Mesodermal cell (in vitro differentiated cells): Measurements from ENCODE around the gene FAN1.
A peak's percentile ranks its signal among the peaks of the same experiment; 100 is the strongest.

Experiments
- H3K27ac ChIP-seq: 2 replicates; pipeline ENCODE4 v1.7.0; 2013; ENCODE audit warnings: mild to moderate bottlenecking, low read depth, low read length, moderate library complexity; ENCODE audit not compliant: severe bottlenecking
- H3K36me3 ChIP-seq: 2 replicates; pipeline ENCODE4 v1.7.1; 2013; ENCODE audit warnings: mild to moderate bottlenecking, low read length, moderate library complexity; ENCODE audit not compliant: control insufficient read depth, insufficient read depth
- H3K4me1 ChIP-seq: one replicate; pipeline ENCODE4 v1.7.1; 2013; ENCODE audit warnings: mild to moderate bottlenecking, low read length; ENCODE audit not compliant: insufficient read depth, control insufficient read depth, poor library complexity, severe bottlenecking
- H3K4me3 ChIP-seq: 2 replicates; pipeline ENCODE4 v1.7.0; 2013; ENCODE audit warnings: low read length, control low read depth, mild to moderate bottlenecking; ENCODE audit not compliant: insufficient read depth, poor library complexity, severe bottlenecking; ENCODE audit errors: extremely low read depth
- H3K9me3 ChIP-seq: 2 replicates; pipeline ENCODE4 v1.7.1; 2013; ENCODE audit warnings: mild to moderate bottlenecking, low read length, moderate library complexity; ENCODE audit not compliant: control insufficient read depth
- WGBS, 2 experiments: methylation state at CpG; one replicate each; pipeline ENCODE4 v1.1.5; 2013; ENCODE audit warnings: missing lambda C conversion rate in 2 of 2; ENCODE audit not compliant: insufficient coverage in 2 of 2; 5-methylcytosine and 5-hydroxymethylcytosine counted together

FAN1 gene

DNA sequence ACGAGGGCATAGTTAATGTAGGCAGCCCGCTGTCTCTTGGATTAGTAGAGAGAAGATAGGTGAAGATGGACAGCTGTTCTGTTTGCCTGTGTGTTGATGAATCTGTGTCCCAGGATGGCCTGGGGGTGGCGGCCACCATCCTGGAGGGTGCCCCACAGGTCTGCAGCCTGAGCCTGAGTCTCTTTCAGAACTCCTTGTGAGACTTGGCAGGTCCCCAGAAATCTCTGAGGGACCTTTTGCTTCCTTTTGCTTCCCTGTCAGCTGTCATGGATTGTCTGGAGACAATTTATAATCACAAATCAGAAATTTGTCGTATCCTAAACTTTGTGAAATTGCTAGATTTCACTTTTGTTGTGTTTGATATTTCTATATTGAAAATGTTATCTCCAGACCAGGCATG is 17.4 kb downstream of the FAN1 start:
- 72 to 84% methylated on average over 2 to 3 of the region's 4 CpGs for WGBS, 2 experiments
- no peak overlapping the region for H3K27ac ChIP-seq

DNA sequence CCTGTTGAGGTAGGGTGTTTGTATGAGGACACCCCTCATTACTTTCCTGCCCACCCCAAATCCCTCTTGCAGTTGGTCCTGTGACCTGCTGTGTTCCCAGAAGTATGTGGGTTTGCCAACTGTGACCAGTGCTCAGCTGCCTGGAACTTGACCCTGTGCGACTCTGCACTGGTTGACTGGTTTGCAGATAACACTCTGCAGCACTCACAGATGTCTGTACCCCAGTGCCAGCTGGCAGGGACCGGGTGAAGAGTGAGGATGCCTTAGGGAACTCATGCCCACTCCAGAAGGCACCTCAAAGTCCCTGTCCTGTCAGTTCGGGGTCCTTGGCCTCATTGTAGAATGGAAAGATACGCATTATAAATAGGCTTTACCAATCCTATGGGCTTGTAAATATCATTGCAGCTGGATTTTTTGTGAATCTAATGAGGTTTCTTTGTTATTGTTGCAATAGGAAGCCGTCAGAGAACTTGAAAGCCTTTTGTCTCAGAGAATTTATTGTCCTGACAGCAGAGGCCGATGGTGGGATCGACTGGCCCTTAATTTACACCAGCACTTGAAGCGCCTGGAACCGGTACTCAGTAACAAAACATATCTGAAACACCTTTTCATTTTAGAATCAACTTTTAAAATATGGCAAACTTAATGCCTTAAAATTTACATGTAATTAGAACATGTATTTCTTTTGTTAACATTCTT is 18.2 kb downstream of the FAN1 start:
- 59 to 65% methylated on average over 2 to 3 of the region's 9 CpGs for WGBS, 2 experiments

More for the DNA sequence above, 17.4 kb downstream of the FAN1 start:
- H3K4me1 ChIP-seq: peaks cover 40% of the 10 kb centered on the region
- H3K36me3 ChIP-seq: peaks cover 46% of the 10 kb centered on the region
- H3K4me3 ChIP-seq: no peak overlapping the region
- H3K9me3 ChIP-seq: no peaks in the 10 kb centered on the region

DNA sequence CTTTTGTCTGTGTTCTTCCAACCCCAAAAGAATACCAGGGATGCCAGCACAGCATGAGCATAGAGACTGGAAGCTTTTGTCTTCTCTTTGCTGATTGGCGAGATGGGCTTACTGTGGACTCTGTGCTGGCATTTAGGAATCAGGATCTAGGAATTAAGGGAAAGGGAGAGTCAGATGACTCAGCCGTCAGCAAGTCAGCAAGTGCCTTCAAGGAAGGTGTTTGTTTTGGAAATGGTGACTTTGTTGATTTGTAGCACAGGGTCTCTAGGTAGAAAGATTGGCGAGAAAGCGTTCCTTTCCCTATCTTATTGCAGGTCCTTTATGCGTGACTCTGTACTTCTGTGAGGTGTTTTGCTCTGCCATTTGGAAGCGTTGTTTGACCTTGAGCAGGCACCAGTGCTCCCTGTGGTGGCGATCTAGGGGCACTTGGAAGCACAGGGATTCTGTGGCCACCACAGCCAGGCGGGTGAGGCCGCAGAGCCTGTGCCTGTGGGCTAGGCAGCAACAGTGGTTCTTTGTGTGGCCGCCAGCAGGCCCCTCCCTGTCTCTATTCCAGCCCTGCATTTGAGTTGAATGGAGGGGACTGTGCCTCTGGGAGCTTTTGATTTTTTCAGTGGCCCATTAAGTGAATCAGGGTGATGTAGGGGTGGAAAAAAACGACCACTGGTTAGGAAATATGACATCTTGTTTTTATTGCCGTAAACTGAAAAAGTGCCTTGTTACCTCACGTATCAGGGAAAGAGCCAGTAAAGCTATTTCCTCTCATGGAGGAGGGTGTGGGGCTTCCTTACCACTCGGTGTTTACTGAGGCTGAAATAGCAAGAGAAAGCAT is 19.0 kb downstream of the FAN1 start:
- peaks cover 62% of the 10 kb centered on the region for H3K36me3 ChIP-seq
- peaks cover 40% of the 10 kb centered on the region for H3K4me1 ChIP-seq
- WGBS, 2 experiments: 40 to 51% methylated on average over 11 of the region's 14 CpGs
- H3K4me3 ChIP-seq: no peak overlapping the region
- H3K27ac ChIP-seq: peak overlapping the region; percentile 95
- no peaks in the 10 kb centered on the region for H3K9me3 ChIP-seq

More for the DNA sequence above, 18.2 kb downstream of the FAN1 start:
- peak overlapping the region; percentile 95 for H3K27ac ChIP-seq
- H3K4me3 ChIP-seq: no peak overlapping the region
- no peaks in the 10 kb centered on the region for H3K9me3 ChIP-seq
- H3K4me1 ChIP-seq: peaks cover 40% of the 10 kb centered on the region
- peaks cover 54% of the 10 kb centered on the region for H3K36me3 ChIP-seq

DNA sequence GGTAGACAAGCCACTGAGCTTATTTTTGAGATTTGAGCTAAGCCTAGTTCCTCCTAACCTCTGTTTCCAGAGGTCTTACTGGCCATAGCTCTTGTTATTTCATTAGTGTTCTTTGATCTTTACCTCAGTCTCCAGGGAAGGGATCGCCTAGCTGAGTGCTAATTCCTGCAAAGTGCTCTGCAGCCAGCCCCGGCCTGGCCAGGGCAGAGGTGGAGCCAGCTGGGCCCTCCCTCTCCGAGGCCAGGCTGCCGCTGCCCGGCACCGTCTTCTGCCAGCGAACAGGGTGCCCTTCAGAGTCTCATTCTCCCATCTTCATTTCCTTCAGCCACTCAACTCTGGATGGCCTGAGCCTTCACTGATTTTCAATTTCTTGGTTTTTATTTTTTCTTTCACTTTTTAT is 19.7 kb downstream of the FAN1 start:
- WGBS, 2 experiments: 57 to 70% methylated on average over 3 to 7 of the region's 7 CpGs
- Histone ChIP-seq H3K36me3 (peaks cover 59% of the 10 kb centered on the region), H3K9me3 (no peaks in the 10 kb centered on the region), H3K27ac (peak overlapping the region; percentile 95), H3K4me1 (peaks cover 40% of the 10 kb centered on the region), H3K4me3 (no peak overlapping the region)

DNA sequence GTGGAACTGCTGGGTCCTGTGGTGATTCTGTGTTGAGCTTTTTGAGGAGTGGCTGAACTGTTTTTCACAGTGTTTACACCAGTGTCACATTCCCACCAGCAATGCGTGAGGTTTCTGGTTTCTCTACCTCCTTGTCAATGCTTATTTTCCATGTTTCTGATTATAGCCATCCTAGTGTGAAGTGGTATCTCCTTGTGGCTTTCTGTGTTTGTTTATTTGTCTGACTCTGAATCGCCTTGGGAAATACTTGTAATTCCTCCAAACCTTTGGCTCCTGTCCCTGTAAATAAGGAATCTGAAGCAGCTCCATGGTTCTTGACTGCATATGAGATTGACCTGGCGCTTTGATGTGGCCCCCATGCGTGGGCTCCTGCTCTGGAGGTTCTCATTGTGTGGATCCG is 20.6 kb downstream of the FAN1 start:
- Histone ChIP-seq H3K4me3 (no peak overlapping the region), H3K36me3 (peaks cover 63% of the 10 kb centered on the region), H3K9me3 (no peaks in the 10 kb centered on the region), H3K27ac (peak overlapping the region; percentile 11), H3K4me1 (peaks cover 40% of the 10 kb centered on the region)
- 92 to 100% methylated on average over 3 to 4 of the region's 5 CpGs for WGBS, 2 experiments

DNA sequence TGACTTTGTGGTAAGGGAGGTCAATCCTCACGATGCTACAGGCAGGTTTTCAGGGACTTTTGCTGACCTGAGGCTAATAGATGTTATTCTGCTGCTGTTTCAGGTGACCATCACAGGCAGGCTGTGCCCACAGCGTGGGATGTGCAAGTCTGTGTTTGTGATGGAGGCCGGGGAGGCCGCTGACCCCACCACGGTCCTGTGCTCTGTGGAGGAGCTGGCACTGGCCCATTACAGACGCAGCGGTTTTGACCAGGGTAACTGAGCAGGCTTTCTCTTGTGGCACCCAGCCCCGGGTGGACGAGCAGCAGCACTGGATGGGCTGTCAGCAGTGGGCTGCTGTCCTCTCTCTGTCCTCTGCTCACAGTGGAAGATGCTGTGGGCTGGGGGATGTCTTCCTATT is 22.0 kb downstream of the FAN1 start:
- no peaks in the 10 kb centered on the region for H3K9me3 ChIP-seq
- H3K4me3 ChIP-seq: no peak overlapping the region
- H3K36me3 ChIP-seq: peaks cover 61% of the 10 kb centered on the region
- 90 to 91% methylated on average over 5 to 9 of the region's 9 CpGs for WGBS, 2 experiments
- no peak overlapping the region for H3K27ac ChIP-seq
- H3K4me1 ChIP-seq: peaks cover 40% of the 10 kb centered on the region

DNA sequence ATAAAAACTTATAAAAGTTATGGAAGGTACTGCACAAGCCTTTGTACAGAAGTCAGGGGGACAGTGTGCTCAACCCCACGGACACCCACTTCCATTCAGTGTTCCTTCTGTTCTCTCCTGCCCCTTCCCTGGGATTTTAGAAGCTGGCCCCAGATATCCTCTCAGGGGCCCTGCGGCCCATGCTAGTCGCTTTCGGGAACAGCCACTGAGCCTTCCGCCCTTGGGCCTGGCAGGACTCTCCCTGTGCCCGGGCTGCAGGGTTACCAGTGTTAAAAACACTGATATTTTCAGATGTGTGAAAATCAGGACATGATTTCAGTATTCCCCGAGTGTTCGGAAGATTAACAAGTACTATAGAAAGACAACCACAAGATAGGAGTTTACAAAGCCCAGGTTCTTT is 22.4 kb downstream of the FAN1 start:
- 97 to 100% methylated on average over 4 to 7 of the region's 8 CpGs for WGBS, 2 experiments

DNA sequence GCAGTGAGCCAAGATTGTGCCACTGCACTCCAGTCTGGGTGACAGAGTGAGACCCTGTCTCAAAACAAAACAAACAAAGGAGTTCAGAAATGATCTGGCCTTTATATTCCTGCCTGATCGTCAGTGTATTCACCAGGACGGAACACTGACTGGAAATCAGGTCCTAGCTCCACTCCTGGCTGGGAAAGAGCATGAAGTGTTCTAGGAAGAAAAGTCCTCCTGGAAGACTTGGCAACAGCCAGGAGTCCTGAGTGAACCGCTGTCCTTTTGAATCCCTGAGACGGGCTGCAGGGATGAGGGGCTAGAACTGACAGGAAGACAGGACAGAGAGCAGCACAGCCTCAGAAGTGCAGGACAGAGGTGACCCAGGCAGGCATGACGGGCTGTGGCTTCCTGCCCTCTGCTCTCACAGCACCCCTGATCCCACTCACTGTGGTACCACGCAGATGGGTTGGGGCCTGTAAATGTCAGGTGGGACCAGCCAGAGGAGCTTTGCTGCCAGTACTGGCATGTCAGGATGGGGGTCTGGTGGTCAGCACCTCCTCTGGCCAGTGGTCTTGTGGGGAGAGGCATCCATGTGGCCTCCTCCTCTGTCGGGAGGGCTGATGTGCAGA is 23.5 kb downstream of the FAN1 start:
- Histone ChIP-seq H3K4me1 (peaks cover 29% of the 10 kb centered on the region), H3K36me3 (peaks cover 65% of the 10 kb centered on the region), H3K9me3 (no peaks in the 10 kb centered on the region), H3K27ac (no peak overlapping the region), H3K4me3 (no peak overlapping the region)
- 92 to 98% methylated on average over 5 to 6 of the region's 7 CpGs for WGBS, 2 experiments

More for the DNA sequence above, 22.4 kb downstream of the FAN1 start:
- Histone ChIP-seq H3K27ac (no peak overlapping the region), H3K36me3 (peaks cover 62% of the 10 kb centered on the region), H3K9me3 (no peaks in the 10 kb centered on the region), H3K4me3 (no peak overlapping the region), H3K4me1 (peaks cover 40% of the 10 kb centered on the region)

DNA sequence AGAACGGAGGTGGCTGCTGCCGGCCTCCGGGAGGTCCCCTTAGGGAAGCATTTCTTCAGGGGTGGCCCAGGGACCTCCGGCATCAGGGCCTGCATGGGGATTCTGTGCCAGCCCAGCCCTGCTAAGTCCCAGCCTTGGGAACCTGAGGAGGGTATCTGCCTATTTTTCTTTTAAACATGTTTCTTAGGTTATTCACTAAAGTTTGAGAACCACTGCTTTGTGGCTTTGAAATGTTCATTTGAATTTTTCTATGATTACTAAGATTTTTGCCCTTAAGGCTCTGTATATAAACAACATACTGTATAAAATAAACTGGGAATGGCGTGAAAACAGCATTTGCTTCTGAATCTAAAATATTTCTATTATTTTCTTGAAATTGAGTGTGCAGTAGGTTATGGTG is 24.4 kb downstream of the FAN1 start:
- Histone ChIP-seq H3K9me3 (no peaks in the 10 kb centered on the region), H3K36me3 (peaks cover 66% of the 10 kb centered on the region), H3K4me3 (no peak overlapping the region), H3K27ac (no peak overlapping the region), H3K4me1 (peaks cover 21% of the 10 kb centered on the region)
- WGBS, 2 experiments: 95 to 100% methylated on average over 3 to 4 of the region's 5 CpGs

DNA sequence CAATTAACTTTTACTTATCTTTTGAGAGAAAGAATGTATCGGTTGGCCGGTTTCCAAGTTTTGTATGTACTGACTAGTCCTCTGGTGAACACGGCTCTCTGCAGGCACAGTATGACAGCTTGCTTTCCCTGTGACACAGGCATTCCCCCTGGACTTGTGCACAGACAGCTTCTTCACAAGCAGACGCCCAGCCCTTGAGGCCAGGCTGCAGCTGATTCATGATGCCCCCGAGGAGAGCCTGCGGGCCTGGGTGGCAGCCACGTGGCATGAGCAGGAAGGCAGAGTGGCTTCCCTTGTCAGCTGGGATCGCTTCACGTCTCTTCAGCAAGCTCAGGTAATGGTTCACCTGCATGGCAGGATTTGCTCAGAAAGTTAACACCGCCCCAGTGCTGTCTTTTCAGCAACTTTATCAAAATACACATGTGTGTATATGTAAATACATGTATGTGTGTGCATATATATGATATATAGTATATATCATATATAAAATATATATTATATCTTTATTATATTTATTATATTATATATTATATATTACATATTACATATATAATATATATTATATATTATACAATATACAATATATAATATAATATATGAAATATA is 25.5 kb downstream of the FAN1 start:
- H3K36me3 ChIP-seq: peaks cover 62% of the 10 kb centered on the region
- no peak overlapping the region for H3K4me3 ChIP-seq
- no peaks in the 10 kb centered on the region for H3K9me3 ChIP-seq
- no peak overlapping the region for H3K27ac ChIP-seq
- WGBS, 2 experiments: 91 to 93% methylated on average over 6 to 8 of the region's 10 CpGs
- peaks cover 10% of the 10 kb centered on the region for H3K4me1 ChIP-seq
